Duodenal mucosa (tissue), 2 donors: Measurements from ENCODE around the gene PRKAB1.
"Not testable (repeated sequence)": the region's sequence is repeated elsewhere in the genome, so short reads cannot be mapped to it uniquely, and the experiment has no call there.

Source experiments
- H3K27ac ChIP-seq: one replicate; pipeline ENCODE4 v1.7.0; 2013; ENCODE audit warnings: low read depth, low read length
- H3K27me3 ChIP-seq, 2 donors: one replicate each; pipeline ENCODE4 v1.7.0; 2013; ENCODE audit warnings: low read length in 2 of 2, control low read depth in 1 of 2; ENCODE audit not compliant: insufficient read depth in 2 of 2, control insufficient read depth in 1 of 2
- H3K36me3 ChIP-seq, 2 donors: one replicate each; pipeline ENCODE4 v1.7.0; 2013; ENCODE audit warnings: low read length in 2 of 2, control low read depth in 1 of 2; ENCODE audit not compliant: insufficient read depth in 2 of 2, control insufficient read depth in 1 of 2
- H3K4me1 ChIP-seq, 2 donors: one replicate each; pipeline ENCODE4 v1.7.0; 2013; ENCODE audit warnings: low read length in 2 of 2, control low read depth in 1 of 2; ENCODE audit not compliant: insufficient read depth in 2 of 2, control insufficient read depth in 1 of 2
- H3K4me3 ChIP-seq, 2 donors: one replicate each; pipeline ENCODE4 v1.7.0; 2013; ENCODE audit warnings: low read length in 2 of 2, low read depth in 1 of 2
- H3K9ac ChIP-seq, 2 donors: one replicate each; pipeline ENCODE4 v1.7.0; 2013; ENCODE audit warnings: low read length in 2 of 2, low read depth in 1 of 2
- H3K9me3 ChIP-seq, 2 donors: one replicate each; pipeline ENCODE4 v1.7.0; 2013; ENCODE audit warnings: low read length in 2 of 2, control low read depth in 1 of 2; ENCODE audit not compliant: control insufficient read depth in 1 of 2

The PRKAB1 gene, protein sequence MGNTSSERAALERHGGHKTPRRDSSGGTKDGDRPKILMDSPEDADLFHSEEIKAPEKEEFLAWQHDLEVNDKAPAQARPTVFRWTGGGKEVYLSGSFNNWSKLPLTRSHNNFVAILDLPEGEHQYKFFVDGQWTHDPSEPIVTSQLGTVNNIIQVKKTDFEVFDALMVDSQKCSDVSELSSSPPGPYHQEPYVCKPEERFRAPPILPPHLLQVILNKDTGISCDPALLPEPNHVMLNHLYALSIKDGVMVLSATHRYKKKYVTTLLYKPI

DNA sequence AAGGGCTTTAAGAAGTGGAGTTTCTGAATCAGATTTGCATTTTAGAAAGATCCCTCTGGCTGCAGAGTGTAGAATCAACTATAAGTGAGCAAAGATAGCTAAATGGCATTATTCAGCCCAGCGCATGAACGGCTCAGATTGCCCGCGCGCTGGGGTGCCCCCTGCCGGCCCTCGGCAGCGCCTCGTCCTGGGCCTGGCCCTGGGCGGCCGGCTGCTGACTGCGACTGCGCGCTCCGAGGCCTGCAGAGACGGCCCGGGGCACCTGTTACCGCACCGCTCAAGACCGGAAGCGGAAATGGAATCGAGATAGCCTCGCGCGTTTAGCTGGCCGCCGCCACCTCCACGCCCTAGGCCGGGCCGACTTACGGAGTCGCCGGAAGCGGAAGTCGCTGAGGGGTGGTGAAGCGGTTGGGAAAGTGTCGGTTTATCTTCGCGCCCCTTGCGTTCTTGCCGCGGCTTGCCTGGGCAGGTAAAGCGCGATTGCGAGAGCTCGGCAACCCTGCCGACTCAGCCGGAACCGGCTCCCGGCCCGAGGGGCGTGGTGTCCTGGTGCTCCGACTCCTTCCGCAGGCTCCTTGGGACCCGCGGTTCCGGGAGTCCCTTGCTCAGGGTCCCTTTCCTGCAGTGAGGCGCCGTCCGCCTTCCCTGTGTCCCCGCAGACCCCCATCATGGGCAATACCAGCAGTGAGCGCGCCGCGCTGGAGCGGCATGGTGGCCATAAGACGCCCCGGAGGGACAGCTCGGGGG lies at the start of gene PRKAB1:
Gene PRKAB1, plus strand, starts transcription at position 557 of the 747 bp plus-strand sequence. Its CDS starts 112 bp downstream, at position 669.
- peaks cover 11 to 15% of the 10 kb centered on the region in 2 donors for H3K36me3 ChIP-seq

DNA sequence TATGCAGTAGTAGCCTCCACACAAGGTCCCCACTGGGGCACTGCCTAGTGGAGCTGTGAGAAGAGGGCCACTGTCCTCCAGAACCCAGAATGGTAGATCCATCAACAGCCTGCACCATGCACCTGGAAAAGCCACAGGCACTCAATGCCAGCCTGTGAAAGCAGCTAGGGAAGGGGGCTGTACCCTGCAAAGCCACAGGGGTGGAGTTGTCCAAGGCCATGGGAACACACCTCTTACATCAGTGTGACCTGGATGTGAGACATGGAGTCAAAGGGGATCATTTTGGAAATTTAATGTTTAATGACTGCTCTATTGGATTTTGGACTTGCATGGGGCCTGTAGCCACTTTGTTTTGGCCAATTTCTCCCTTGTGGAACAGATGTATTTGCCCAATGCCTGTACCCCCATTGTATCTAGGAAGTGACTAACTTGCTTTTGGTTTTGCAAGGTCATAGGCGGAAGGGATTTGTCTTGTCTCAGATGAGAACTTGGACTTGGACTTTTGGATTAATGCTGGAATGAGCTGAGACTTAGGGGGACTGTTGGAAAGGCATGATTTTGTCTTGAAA lies 49.5 kb upstream of the PRKAB1 start:
- H3K9me3 ChIP-seq, H3K27me3 ChIP-seq, H3K4me1 ChIP-seq, H3K4me3 ChIP-seq, H3K9ac ChIP-seq, H3K27ac ChIP-seq, H3K36me3 ChIP-seq: not testable (repeated sequence)

More for the DNA sequence above, at the start of gene PRKAB1:
- Histone ChIP-seq H3K9me3 (no peaks in the 10 kb centered on the region), H3K4me3 (peak within 1 kb of the TSS; percentile 97 to 98), H3K27ac (peak within 1 kb of the TSS; percentile 98), H3K9ac (peak within 1 kb of the TSS; percentile 98 to 100), H3K4me1 (peaks cover 40 to 41% of the 10 kb centered on the region in 2 donors), H3K27me3 (no peaks in the 10 kb centered on the region)

DNA sequence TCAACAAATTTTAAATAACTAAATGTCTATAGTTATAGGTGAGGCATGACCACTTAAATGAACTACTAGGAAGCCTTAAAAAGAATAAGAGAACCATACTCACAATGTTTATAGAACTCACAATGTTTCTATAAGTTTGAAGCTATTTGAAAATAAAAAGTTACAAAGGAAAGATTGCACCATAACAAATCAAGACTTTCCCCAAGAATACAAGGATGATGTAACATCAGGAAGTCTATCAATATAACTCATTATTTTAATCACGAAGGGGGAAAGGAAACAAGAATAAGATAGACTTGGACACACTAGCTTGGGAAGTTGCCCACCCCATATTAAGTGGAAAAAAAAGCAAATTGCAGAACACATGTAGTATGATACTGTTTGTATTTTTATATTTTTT lies 47.4 kb upstream of the PRKAB1 start:
- no peak overlapping the region for H3K4me3 ChIP-seq
- peaks cover 0 to 4% of the 10 kb centered on the region in 2 donors for H3K27me3 ChIP-seq
- no peaks in the 10 kb centered on the region for H3K9me3 ChIP-seq
- no peaks in the 10 kb centered on the region for H3K36me3 ChIP-seq
- no peaks in the 10 kb centered on the region for H3K4me1 ChIP-seq
- H3K9ac ChIP-seq: no peak overlapping the region
- no peak overlapping the region for H3K27ac ChIP-seq

GRCh38 chr12:119621878-119622277 lies 46.1 kb upstream of the PRKAB1 start:
- H3K27me3 ChIP-seq: peaks cover 0 to 4% of the 10 kb centered on the region in 2 donors
- no peak overlapping the region for H3K9ac ChIP-seq
- H3K27ac ChIP-seq: no peak overlapping the region

GRCh38 chr12:119624966-119625365 lies 43.0 kb upstream of the PRKAB1 start:
- no peak overlapping the region for H3K9ac ChIP-seq
- peaks cover 0 to 4% of the 10 kb centered on the region in 2 donors for H3K27me3 ChIP-seq
- H3K4me3 ChIP-seq: no peak overlapping the region
- H3K9me3 ChIP-seq: no peaks in the 10 kb centered on the region
- no peak overlapping the region for H3K27ac ChIP-seq
- H3K36me3 ChIP-seq: no peaks in the 10 kb centered on the region
- no peaks in the 10 kb centered on the region for H3K4me1 ChIP-seq

More at GRCh38 chr12:119621878-119622277, 46.1 kb upstream of the PRKAB1 start:
- no peaks in the 10 kb centered on the region for H3K4me1 ChIP-seq
- H3K4me3 ChIP-seq: no peak overlapping the region
- no peaks in the 10 kb centered on the region for H3K9me3 ChIP-seq
- no peaks in the 10 kb centered on the region for H3K36me3 ChIP-seq

DNA sequence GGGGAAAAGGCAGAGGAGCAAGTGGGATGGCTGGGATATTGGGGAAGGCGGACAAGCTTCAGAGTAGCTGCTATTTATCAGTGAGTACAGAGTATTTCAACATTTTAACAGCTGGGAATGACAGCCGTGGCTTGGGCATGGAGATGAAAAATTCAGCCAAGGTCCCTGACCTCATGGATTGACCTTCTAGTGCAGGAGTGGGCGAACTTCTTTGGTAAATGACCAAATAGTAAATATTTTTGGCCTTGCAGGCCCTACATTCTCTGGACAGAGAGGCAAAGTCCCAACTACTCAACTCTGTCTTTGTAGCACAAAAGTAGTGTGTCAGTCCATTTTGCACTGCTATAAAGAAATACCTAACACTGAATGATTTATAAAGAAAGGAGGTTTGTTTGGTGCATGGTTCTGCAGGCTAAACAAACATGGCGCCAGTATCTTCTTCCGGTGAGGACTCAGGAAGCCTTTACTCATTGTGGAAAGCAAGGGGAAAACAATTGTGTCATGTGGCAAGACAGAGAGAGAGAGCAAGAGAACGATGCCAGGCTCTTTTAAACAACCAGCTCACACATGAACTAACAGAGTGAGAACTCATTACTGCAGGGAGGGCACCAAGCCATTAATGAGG lies 40.8 kb upstream of the PRKAB1 start:
- no peak overlapping the region for H3K9ac ChIP-seq
- peaks cover 0 to 4% of the 10 kb centered on the region in 2 donors for H3K27me3 ChIP-seq
- no peak overlapping the region for H3K27ac ChIP-seq
- H3K4me3 ChIP-seq: no peak overlapping the region
- H3K36me3 ChIP-seq: no peaks in the 10 kb centered on the region
- no peaks in the 10 kb centered on the region for H3K9me3 ChIP-seq
- no peaks in the 10 kb centered on the region for H3K4me1 ChIP-seq

DNA sequence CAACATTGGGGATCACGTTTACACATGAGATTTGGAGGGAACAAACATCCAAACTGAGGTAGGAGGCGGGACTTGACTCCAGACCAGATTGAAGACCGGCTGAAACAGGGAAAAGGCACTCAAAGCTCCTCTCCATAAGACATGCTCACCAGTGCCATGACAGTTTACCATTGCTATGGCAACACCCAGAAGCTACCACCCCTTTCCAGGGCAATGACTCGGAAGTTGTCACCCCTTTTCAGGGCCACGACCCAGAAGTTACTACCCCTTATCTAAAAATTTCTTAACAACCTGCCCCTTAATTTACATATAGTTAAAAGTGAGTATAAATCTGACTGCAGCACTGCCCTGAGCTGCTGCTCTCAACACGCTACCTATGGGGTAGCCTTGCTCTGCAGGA lies 40.2 kb upstream of the PRKAB1 start:
- Histone ChIP-seq H3K9me3 (no peaks in the 10 kb centered on the region), H3K4me1 (no peaks in the 10 kb centered on the region), H3K36me3 (no peaks in the 10 kb centered on the region), H3K27me3 (peaks cover 0 to 3% of the 10 kb centered on the region in 2 donors), H3K9ac (no peak overlapping the region), H3K4me3 (no peak overlapping the region), H3K27ac (no peak overlapping the region)

GRCh38 chr12:119630223-119630780 lies 37.6 kb upstream of the PRKAB1 start:
- Histone ChIP-seq H3K9me3 (no peaks in the 10 kb centered on the region), H3K27ac (no peak overlapping the region), H3K27me3 (no peaks in the 10 kb centered on the region), H3K9ac (no peak overlapping the region), H3K4me1 (no peaks in the 10 kb centered on the region), H3K36me3 (no peaks in the 10 kb centered on the region), H3K4me3 (no peak overlapping the region)

- no peaks in the 10 kb centered on the region for H3K36me3 ChIP-seq
- no peaks in the 10 kb centered on the region for H3K27me3 ChIP-seq
- H3K4me1 ChIP-seq: no peaks in the 10 kb centered on the region
- no peak overlapping the region for H3K4me3 ChIP-seq
- H3K9ac ChIP-seq: no peak overlapping the region
- no peaks in the 10 kb centered on the region for H3K9me3 ChIP-seq
- H3K27ac ChIP-seq: no peak overlapping the region
Observed at GRCh38 chr12:119630962-119631550, 36.9 kb upstream of the PRKAB1 start.
